ENCODE results near the gene SLC38A2.

DNA sequence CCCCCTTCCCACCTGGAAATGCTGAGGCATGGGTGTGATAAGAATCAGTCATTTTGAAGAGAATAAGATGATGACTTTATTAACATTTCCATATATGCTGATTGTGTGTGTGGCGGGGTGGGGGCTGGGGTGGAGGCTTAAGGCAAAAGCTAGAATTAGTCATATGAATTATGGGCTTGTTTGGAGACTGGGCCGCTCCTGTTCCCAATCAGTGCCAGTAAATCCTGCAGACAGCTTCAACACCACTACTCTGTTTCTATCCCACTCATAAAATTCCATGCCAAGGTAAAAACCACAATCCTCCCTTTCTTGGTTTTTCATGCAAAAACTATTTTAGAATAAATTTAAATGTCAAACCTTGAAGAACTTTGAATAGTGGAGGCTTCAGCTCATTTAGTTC is 29.9 kb upstream of the SLC38A2 start:
- TF ChIP-seq, protein P1, sequence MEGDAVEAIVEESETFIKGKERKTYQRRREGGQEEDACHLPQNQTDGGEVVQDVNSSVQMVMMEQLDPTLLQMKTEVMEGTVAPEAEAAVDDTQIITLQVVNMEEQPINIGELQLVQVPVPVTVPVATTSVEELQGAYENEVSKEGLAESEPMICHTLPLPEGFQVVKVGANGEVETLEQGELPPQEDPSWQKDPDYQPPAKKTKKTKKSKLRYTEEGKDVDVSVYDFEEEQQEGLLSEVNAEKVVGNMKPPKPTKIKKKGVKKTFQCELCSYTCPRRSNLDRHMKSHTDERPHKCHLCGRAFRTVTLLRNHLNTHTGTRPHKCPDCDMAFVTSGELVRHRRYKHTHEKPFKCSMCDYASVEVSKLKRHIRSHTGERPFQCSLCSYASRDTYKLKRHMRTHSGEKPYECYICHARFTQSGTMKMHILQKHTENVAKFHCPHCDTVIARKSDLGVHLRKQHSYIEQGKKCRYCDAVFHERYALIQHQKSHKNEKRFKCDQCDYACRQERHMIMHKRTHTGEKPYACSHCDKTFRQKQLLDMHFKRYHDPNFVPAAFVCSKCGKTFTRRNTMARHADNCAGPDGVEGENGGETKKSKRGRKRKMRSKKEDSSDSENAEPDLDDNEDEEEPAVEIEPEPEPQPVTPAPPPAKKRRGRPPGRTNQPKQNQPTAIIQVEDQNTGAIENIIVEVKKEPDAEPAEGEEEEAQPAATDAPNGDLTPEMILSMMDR (IDR thresholded peaks at IDR 0.05): no peak
- TF ChIP-seq EZH2phosphoT487 (IDR thresholded peaks at IDR 0.05): no peak

Data from neural progenitor cell (in vitro differentiated cells).